ENCODE data around the gene CAMTA1. TPM values are rescaled to one million over a fixed set of nuclear protein-coding genes. Genes with fewer than 3 reads are reported as not detected.
"Not testable (repeated sequence)": the region's sequence is repeated elsewhere in the genome, so short reads cannot be mapped to it uniquely, and the experiment has no call there.

The CAMTA1 gene
- total and polyA plus RNA-seq, 2 experiments from 2014 or later: 89.0 to 145 TPM

DNA sequence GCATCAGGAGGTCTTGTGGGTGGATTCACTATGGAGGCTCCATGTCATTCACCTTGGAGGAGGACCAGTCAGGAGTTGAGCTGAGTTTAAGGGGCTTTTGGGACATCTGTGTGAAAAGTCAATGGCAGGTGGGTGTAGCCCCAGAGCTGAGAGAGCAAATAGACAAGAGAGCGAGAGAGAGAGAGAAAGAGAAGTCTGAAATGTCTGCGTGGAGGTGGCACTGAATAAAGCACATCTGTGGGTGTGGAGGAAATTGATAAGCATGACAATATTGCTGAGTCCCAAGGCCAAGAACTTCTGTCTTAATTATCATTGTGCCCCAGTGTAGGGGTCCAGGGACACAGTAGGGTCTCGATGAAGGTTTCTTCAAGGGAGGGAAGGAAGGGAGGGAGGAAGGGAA is 906.3 kb downstream of the CAMTA1 start:
- WGBS (ENCODE audit: low lambda C conversion rate, missing lambda C conversion rate): 97% methylated on average over 3 of the region's 3 CpGs
- no peak for DNase-seq (ENCODE audit: low spot score)
- H3K4me1 ChIP-seq (ENCODE audit: insufficient read depth): no peaks in the 10 kb centered on the region
- no peak overlapping the region for H3K4me2 ChIP-seq
- H4K20me1 ChIP-seq (ENCODE audit: insufficient read depth, poor library complexity, severe bottlenecking): no peaks in the 10 kb centered on the region
- H3K36me3 ChIP-seq (replicated peaks; ENCODE audit: insufficient read depth, low read depth): no peaks in the 10 kb centered on the region
- TF ChIP-seq EZH2phosphoT487 (IDR thresholded peaks at IDR 0.05; ENCODE audit: low read depth, severe bottlenecking, unreplicated experiment) (no peak), EZH2 (IDR thresholded peaks at IDR 0.05; ENCODE audit: borderline replicate concordance) (no peak)
- TF ChIP-seq, protein P1, sequence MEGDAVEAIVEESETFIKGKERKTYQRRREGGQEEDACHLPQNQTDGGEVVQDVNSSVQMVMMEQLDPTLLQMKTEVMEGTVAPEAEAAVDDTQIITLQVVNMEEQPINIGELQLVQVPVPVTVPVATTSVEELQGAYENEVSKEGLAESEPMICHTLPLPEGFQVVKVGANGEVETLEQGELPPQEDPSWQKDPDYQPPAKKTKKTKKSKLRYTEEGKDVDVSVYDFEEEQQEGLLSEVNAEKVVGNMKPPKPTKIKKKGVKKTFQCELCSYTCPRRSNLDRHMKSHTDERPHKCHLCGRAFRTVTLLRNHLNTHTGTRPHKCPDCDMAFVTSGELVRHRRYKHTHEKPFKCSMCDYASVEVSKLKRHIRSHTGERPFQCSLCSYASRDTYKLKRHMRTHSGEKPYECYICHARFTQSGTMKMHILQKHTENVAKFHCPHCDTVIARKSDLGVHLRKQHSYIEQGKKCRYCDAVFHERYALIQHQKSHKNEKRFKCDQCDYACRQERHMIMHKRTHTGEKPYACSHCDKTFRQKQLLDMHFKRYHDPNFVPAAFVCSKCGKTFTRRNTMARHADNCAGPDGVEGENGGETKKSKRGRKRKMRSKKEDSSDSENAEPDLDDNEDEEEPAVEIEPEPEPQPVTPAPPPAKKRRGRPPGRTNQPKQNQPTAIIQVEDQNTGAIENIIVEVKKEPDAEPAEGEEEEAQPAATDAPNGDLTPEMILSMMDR (IDR thresholded peaks at IDR 0.05; ENCODE audit: poor library complexity): no peak
- H3K27ac ChIP-seq: no peak overlapping the region
- H3K4me3 ChIP-seq: no peak overlapping the region
- H3K27me3 ChIP-seq: no peaks in the 10 kb centered on the region
- no peaks in the 10 kb centered on the region for H3K9me2 ChIP-seq (replicated peaks; ENCODE audit: insufficient read depth)
- no peak overlapping the region for H2AFZ ChIP-seq
- H3K9me3 ChIP-seq (ENCODE audit: low read depth): no peaks in the 10 kb centered on the region
- no peaks in the 10 kb centered on the region for H3K79me2 ChIP-seq

DNA sequence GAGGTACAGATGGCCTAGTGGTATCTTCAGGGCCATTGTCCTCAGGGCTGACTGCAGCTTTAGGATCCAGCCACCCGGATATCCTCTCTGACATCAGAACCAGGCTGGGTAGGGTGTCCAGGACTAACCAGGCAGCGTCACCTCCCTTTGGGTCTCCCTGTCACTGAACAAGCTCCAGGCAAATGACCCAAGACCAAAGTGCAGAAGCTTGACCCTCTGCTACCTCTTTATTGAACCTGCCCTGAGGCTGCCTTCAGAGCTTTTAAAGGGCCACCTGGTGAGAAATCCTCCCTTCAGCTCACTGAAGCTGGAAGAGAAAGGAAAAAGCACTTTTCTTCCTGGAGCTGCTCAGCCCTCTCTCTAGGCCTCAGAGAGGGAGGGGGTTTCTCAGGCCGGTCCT is 906.8 kb downstream of the CAMTA1 start:
- no peak overlapping the region for H3K4me3 ChIP-seq
- no peaks in the 10 kb centered on the region for H3K9me3 ChIP-seq (ENCODE audit: low read depth)
- WGBS (ENCODE audit: low lambda C conversion rate, missing lambda C conversion rate): 88% methylated on average over 2 of the region's 3 CpGs
- H4K20me1 ChIP-seq (ENCODE audit: insufficient read depth, poor library complexity, severe bottlenecking): no peaks in the 10 kb centered on the region
- no peaks in the 10 kb centered on the region for H3K9me2 ChIP-seq (replicated peaks; ENCODE audit: insufficient read depth)
- TF ChIP-seq EZH2 (IDR thresholded peaks at IDR 0.05; ENCODE audit: borderline replicate concordance) (no peak), EZH2phosphoT487 (IDR thresholded peaks at IDR 0.05; ENCODE audit: low read depth, severe bottlenecking, unreplicated experiment) (no peak)
- TF ChIP-seq, protein P1 (IDR thresholded peaks at IDR 0.05; ENCODE audit: poor library complexity): no peak
- no peaks in the 10 kb centered on the region for H3K27me3 ChIP-seq
- no peaks in the 10 kb centered on the region for H3K36me3 ChIP-seq (replicated peaks; ENCODE audit: insufficient read depth, low read depth)
- no peaks in the 10 kb centered on the region for H3K4me1 ChIP-seq (ENCODE audit: insufficient read depth)
- no peak for DNase-seq (ENCODE audit: low spot score)
- no peaks in the 10 kb centered on the region for H3K79me2 ChIP-seq
- no peak overlapping the region for H2AFZ ChIP-seq
- H3K4me2 ChIP-seq: no peak overlapping the region
- no peak overlapping the region for H3K27ac ChIP-seq

DNA sequence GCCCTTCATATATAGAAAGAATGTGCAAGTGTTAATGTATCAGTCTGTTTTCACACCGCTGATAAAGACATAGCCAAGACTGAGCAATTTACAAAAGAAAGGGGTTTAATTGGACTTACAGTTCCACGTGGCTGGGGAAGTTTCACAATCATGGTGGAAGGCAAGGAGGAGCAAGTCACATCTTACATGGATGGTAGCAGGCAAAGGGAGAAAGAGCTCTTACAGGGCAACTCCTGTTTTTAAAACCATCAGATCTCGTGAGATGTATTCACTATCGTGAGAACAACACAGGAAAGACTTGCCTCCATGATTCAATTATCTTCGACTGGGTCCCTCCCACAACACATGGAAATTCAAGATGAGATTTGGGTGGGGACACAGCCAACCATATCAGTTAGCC is 907.8 kb downstream of the CAMTA1 start:
- H3K9me3 ChIP-seq (ENCODE audit: low read depth); H3K36me3 ChIP-seq (replicated peaks; ENCODE audit: insufficient read depth, low read depth); H3K27ac ChIP-seq; H3K4me1 ChIP-seq (ENCODE audit: insufficient read depth); H4K20me1 ChIP-seq (ENCODE audit: insufficient read depth, poor library complexity, severe bottlenecking); H3K9me2 ChIP-seq (replicated peaks; ENCODE audit: insufficient read depth); H3K4me2 ChIP-seq; DNase-seq (ENCODE audit: low spot score); H3K27me3 ChIP-seq; H3K79me2 ChIP-seq; H2AFZ ChIP-seq; H3K4me3 ChIP-seq: not testable (repeated sequence)
- WGBS (ENCODE audit: low lambda C conversion rate, missing lambda C conversion rate): 88% methylated on average over 5 of the region's 5 CpGs

DNA sequence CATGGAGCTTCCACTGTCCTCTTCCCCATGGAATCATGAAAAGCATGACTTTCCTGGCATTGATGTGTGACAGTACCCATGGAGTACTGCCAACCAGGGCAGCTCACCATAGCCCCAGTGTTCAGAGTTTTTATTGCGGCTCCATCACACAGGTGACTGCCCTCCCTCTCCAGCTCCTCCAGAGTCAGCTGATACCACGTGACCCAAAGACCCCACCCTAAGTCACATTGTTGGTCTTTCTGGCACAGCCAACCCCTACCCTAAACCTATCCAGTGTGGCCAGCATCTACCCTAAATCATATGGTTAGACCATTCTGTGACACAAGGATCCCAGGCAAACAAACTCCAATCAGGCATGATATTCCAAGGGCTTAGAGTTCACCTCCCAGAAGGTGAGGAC is 908.4 kb downstream of the CAMTA1 start:
- TF ChIP-seq EZH2phosphoT487 (IDR thresholded peaks at IDR 0.05; ENCODE audit: low read depth, severe bottlenecking, unreplicated experiment) (no peak), EZH2 (IDR thresholded peaks at IDR 0.05; ENCODE audit: borderline replicate concordance) (no peak)
- TF ChIP-seq, protein P1 (IDR thresholded peaks at IDR 0.05; ENCODE audit: poor library complexity): no peak
- WGBS (ENCODE audit: low lambda C conversion rate, missing lambda C conversion rate): 35% methylated on average over 2 of the region's 2 CpGs
- no peaks in the 10 kb centered on the region for H3K36me3 ChIP-seq (replicated peaks; ENCODE audit: insufficient read depth, low read depth)
- no peak overlapping the region for H2AFZ ChIP-seq
- no peaks in the 10 kb centered on the region for H3K27me3 ChIP-seq
- no peak for DNase-seq (ENCODE audit: low spot score)
- no peaks in the 10 kb centered on the region for H3K4me1 ChIP-seq (ENCODE audit: insufficient read depth)
- no peaks in the 10 kb centered on the region for H3K79me2 ChIP-seq
- no peaks in the 10 kb centered on the region for H3K9me3 ChIP-seq (ENCODE audit: low read depth)
- no peaks in the 10 kb centered on the region for H4K20me1 ChIP-seq (ENCODE audit: insufficient read depth, poor library complexity, severe bottlenecking)
- H3K27ac ChIP-seq: no peak overlapping the region
- H3K4me2 ChIP-seq: no peak overlapping the region
- no peak overlapping the region for H3K4me3 ChIP-seq
- no peaks in the 10 kb centered on the region for H3K9me2 ChIP-seq (replicated peaks; ENCODE audit: insufficient read depth)

Data from hepatocyte (in vitro differentiated cells).